K562 (cell line): ENCODE measurements around the gene SORCS2.

ENCODE experiments used
- EZH2 ChIP-seq: IDR thresholded peaks from 2 replicates; pipeline ENCODE4 v1.6.1; 2012; ENCODE audit warnings: low read depth, mild to moderate bottlenecking, inconsistent platforms, low read length, borderline replicate concordance
- LARP7 ChIP-seq: fragments of 450-650 bp; IDR thresholded peaks from 2 replicates; pipeline ENCODE4 v1.6.1; 2016
- POLR2H ChIP-seq: IDR thresholded peaks from 2 replicates; pipeline ENCODE4 v1.6.1; 2016; ENCODE audit warnings: missing genetic modification characterization, low read depth, mild to moderate bottlenecking, control low read depth, missing compliant biosample characterization, moderate library complexity
- TBP ChIP-seq: optimal IDR thresholded peaks from 2 replicates; pipeline ENCODE3; 2011; ENCODE audit warnings: low read depth, low read length, improper control_type of control experiment
- ZNF274 ChIP-seq: IDR thresholded peaks from 2 replicates; pipeline ENCODE4 v1.6.1; 2011; ENCODE audit warnings: low read depth, mild to moderate bottlenecking, low read length, moderate library complexity, borderline replicate concordance
- TF ChIP-seq, protein P1 (sequence below): sonication (generic); formaldehyde crosslinking; IDR thresholded peaks from 2 replicates; pipeline ENCODE4 v1.9.0; 2022; ENCODE audit warnings: mild to moderate bottlenecking, missing genetic modification reagents
- TF ChIP-seq, protein P2 (sequence below): fragments of 200-400 bp; formaldehyde crosslinking; IDR thresholded peaks from 2 replicates; pipeline ENCODE4 v1.6.1; 2017; ENCODE audit warnings: mild to moderate bottlenecking, low read depth, low read length, moderate library complexity
- TF ChIP-seq, protein P3 (sequence below), 3 experiments: IDR thresholded peaks in 2 of 3; conservative IDR thresholded peaks in 1 of 3; 2 replicates each; pipeline ENCODE4 v1.5.1; 2011 to 2012; ENCODE audit warnings: low read length in 3 of 3, mild to moderate bottlenecking in 3 of 3, control low read depth in 2 of 3, improper control_type of control experiment in 1 of 3, inconsistent platforms in 1 of 3, low read depth in 1 of 3, mixed read lengths in 1 of 3, moderate library complexity in 1 of 3; ENCODE audit not compliant: insufficient read depth in 2 of 3
- TF ChIP-seq, protein P4 (sequence below): fragments of 200-800 bp; sonication (Bioruptor generic); IDR thresholded peaks from 2 replicates; pipeline ENCODE4 v1.6.1; 2017; ENCODE audit warnings: missing genetic modification characterization, missing compliant biosample characterization
- TF ChIP-seq, protein P5 (sequence below): fragments of 450-650 bp; formaldehyde crosslinking; IDR thresholded peaks from 2 replicates; pipeline ENCODE4 v1.4.0; 2022; ENCODE audit warnings: missing genetic modification characterization

DNA sequence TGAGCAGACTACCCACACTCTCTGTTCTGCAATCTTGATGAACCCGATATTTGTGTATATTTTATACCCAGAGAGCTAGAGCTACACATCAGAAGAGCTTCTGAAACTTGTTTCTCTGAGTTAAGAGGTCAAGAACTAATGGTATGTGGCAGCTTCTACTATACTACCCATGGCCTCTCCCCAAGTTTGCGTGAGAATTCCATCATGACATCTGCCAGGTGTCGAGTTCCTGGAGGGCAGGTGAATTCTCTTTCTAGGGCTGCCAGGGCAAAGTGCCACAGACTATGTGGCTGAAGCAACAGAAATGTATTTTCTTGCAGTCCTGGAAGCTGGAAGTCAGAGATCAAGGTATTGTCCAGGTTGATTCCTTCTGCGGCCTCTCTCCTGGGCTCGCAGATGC, 4.4 kb downstream of the SORCS2 start:
- TF ChIP-seq, protein P1, sequence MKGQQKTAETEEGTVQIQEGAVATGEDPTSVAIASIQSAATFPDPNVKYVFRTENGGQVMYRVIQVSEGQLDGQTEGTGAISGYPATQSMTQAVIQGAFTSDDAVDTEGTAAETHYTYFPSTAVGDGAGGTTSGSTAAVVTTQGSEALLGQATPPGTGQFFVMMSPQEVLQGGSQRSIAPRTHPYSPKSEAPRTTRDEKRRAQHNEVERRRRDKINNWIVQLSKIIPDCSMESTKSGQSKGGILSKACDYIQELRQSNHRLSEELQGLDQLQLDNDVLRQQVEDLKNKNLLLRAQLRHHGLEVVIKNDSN: no peak
- TF ChIP-seq, protein P2, sequence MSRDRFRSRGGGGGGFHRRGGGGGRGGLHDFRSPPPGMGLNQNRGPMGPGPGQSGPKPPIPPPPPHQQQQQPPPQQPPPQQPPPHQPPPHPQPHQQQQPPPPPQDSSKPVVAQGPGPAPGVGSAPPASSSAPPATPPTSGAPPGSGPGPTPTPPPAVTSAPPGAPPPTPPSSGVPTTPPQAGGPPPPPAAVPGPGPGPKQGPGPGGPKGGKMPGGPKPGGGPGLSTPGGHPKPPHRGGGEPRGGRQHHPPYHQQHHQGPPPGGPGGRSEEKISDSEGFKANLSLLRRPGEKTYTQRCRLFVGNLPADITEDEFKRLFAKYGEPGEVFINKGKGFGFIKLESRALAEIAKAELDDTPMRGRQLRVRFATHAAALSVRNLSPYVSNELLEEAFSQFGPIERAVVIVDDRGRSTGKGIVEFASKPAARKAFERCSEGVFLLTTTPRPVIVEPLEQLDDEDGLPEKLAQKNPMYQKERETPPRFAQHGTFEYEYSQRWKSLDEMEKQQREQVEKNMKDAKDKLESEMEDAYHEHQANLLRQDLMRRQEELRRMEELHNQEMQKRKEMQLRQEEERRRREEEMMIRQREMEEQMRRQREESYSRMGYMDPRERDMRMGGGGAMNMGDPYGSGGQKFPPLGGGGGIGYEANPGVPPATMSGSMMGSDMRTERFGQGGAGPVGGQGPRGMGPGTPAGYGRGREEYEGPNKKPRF: no peak
- TF ChIP-seq, protein P3, sequence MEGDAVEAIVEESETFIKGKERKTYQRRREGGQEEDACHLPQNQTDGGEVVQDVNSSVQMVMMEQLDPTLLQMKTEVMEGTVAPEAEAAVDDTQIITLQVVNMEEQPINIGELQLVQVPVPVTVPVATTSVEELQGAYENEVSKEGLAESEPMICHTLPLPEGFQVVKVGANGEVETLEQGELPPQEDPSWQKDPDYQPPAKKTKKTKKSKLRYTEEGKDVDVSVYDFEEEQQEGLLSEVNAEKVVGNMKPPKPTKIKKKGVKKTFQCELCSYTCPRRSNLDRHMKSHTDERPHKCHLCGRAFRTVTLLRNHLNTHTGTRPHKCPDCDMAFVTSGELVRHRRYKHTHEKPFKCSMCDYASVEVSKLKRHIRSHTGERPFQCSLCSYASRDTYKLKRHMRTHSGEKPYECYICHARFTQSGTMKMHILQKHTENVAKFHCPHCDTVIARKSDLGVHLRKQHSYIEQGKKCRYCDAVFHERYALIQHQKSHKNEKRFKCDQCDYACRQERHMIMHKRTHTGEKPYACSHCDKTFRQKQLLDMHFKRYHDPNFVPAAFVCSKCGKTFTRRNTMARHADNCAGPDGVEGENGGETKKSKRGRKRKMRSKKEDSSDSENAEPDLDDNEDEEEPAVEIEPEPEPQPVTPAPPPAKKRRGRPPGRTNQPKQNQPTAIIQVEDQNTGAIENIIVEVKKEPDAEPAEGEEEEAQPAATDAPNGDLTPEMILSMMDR (IDR thresholded peaks at IDR 0.05 in 2 of 3, conservative IDR thresholded peaks at IDR 0.05 in 1 of 3; ENCODE audit: insufficient read depth in 2 of 3, low read depth in 1 of 3, low read length in 3 of 3): no peak
- TF ChIP-seq, protein P4, sequence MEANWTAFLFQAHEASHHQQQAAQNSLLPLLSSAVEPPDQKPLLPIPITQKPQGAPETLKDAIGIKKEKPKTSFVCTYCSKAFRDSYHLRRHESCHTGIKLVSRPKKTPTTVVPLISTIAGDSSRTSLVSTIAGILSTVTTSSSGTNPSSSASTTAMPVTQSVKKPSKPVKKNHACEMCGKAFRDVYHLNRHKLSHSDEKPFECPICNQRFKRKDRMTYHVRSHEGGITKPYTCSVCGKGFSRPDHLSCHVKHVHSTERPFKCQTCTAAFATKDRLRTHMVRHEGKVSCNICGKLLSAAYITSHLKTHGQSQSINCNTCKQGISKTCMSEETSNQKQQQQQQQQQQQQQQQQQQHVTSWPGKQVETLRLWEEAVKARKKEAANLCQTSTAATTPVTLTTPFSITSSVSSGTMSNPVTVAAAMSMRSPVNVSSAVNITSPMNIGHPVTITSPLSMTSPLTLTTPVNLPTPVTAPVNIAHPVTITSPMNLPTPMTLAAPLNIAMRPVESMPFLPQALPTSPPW (CRISPR knock-in tag): no peak
- TF ChIP-seq, protein P5, sequence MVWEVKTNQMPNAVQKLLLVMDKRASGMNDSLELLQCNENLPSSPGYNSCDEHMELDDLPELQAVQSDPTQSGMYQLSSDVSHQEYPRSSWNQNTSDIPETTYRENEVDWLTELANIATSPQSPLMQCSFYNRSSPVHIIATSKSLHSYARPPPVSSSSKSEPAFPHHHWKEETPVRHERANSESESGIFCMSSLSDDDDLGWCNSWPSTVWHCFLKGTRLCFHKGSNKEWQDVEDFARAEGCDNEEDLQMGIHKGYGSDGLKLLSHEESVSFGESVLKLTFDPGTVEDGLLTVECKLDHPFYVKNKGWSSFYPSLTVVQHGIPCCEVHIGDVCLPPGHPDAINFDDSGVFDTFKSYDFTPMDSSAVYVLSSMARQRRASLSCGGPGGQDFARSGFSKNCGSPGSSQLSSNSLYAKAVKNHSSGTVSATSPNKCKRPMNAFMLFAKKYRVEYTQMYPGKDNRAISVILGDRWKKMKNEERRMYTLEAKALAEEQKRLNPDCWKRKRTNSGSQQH (CRISPR knock-in tag): no peak
- TF ChIP-seq EZH2 (no peak), TBP (no peak), ZNF274 (no peak), LARP7 (no peak), POLR2H (tag) (no peak)
